Fibroblast of peridontal ligament (primary cell): ENCODE measurements around the gene OPCML.
A peak's percentile ranks its signal among the peaks of the same experiment; 100 is the strongest.

Experiments used
- DNase-seq: peaks from one replicate; pipeline ENCODE4 v3.0.0-alpha.2; 2010; ENCODE audit errors: extremely low read depth

Gene OPCML

GRCh38 chr11:132898021-132898420 is 634.3 kb downstream of the OPCML start:
- DNase-seq, result peak; percentile 17

- peak; percentile 23 for DNase-seq
These were observed 637.0 kb downstream of the OPCML start for GRCh38 chr11:132895340-132895739.

- DNase-seq, result no peak
These were observed 637.7 kb downstream of the OPCML start for GRCh38 chr11:132894606-132895005.

- no peak for DNase-seq
These were observed 639.4 kb downstream of the OPCML start for GRCh38 chr11:132892876-132893275.

GRCh38 chr11:132888226-132888625 is 644.1 kb downstream of the OPCML start:
- no peak for DNase-seq

GRCh38 chr11:132886335-132886734 is 646.0 kb downstream of the OPCML start:
- DNase-seq, result peak; percentile 15

GRCh38 chr11:132883241-132883640 is 649.1 kb downstream of the OPCML start:
- DNase-seq, result no peak

GRCh38 chr11:132881622-132882021 is 650.7 kb downstream of the OPCML start:
- DNase-seq, result no peak

- no peak for DNase-seq
These were observed 654.2 kb downstream of the OPCML start for GRCh38 chr11:132878111-132878510.

GRCh38 chr11:132876705-132877104 is 655.6 kb downstream of the OPCML start:
- DNase-seq, result no peak

GRCh38 chr11:132876239-132876638 is 656.1 kb downstream of the OPCML start:
- DNase-seq, result no peak

GRCh38 chr11:132874638-132875037 is 657.7 kb downstream of the OPCML start:
- DNase-seq, result peak; percentile 84

- no peak for DNase-seq
These were observed 658.5 kb downstream of the OPCML start for GRCh38 chr11:132873841-132874240.

- no peak for DNase-seq
These were observed 660.1 kb downstream of the OPCML start for GRCh38 chr11:132872211-132872610.

GRCh38 chr11:132866783-132867545 is 665.3 kb downstream of the OPCML start:
- no peak for DNase-seq

GRCh38 chr11:132865623-132866022 is 666.7 kb downstream of the OPCML start:
- DNase-seq, result no peak

- no peak for DNase-seq
These were observed 667.3 kb downstream of the OPCML start for GRCh38 chr11:132864811-132865576.

- no peak for DNase-seq
These were observed 669.4 kb downstream of the OPCML start for GRCh38 chr11:132862933-132863332.

GRCh38 chr11:132862137-132862536 is 670.2 kb downstream of the OPCML start:
- peak; percentile 40 for DNase-seq

GRCh38 chr11:132859306-132859705 is 673.0 kb downstream of the OPCML start:
- DNase-seq, result no peak

GRCh38 chr11:132858223-132858622 is 674.1 kb downstream of the OPCML start:
- DNase-seq, result peak; percentile 23

- DNase-seq, result no peak
These were observed 676.3 kb downstream of the OPCML start for GRCh38 chr11:132856032-132856431.

- no peak for DNase-seq
These were observed 676.8 kb downstream of the OPCML start for GRCh38 chr11:132855516-132855915.
